ENCODE data around the gene PALD1. TPM values are rescaled to one million over a fixed set of nuclear protein-coding genes. Genes with fewer than 3 reads are reported as not detected.

PALD1 gene
- total RNA-seq, 1 donor from 2014 or later: 6.9 TPM

- no peak for TF ChIP-seq CTCF (IDR thresholded peaks at IDR 0.05)
- no peak for TF ChIP-seq POLR2A (IDR thresholded peaks at IDR 0.05)
- TF ChIP-seq POLR2AphosphoS5 (IDR thresholded peaks at IDR 0.05; ENCODE audit: insufficient read depth in 1 of 2, low read depth in 1 of 2): no peak
- H3K4me1 ChIP-seq: no peaks in the 10 kb centered on the region
- no peak overlapping the region for H3K4me3 ChIP-seq
- intact Hi-C loops (cut with DNase I): no loop called here
- H3K27me3 ChIP-seq: no peaks in the 10 kb centered on the region
- no peak for DNase-seq (ENCODE audit: extremely low spot score in 2 of 2)
- H3K36me3 ChIP-seq: no peaks in the 10 kb centered on the region
- H3K27ac ChIP-seq: no peak overlapping the region
- no peaks in the 10 kb centered on the region for H3K9me3 ChIP-seq
Observed at GRCh38 chr10:70552586-70552985, 74.0 kb downstream of the PALD1 start.

- no peak for DNase-seq (ENCODE audit: extremely low spot score in 2 of 2)
- no peaks in the 10 kb centered on the region for H3K9me3 ChIP-seq
- TF ChIP-seq POLR2A (IDR thresholded peaks at IDR 0.05) (no peak), CTCF (IDR thresholded peaks at IDR 0.05) (no peak), POLR2AphosphoS5 (IDR thresholded peaks at IDR 0.05; ENCODE audit: insufficient read depth in 1 of 2, low read depth in 1 of 2) (no peak)
- intact Hi-C loops (cut with DNase I): no loop called here
- peaks cover 15% of the 10 kb centered on the region for H3K4me1 ChIP-seq
- no peak overlapping the region for H3K27ac ChIP-seq
- H3K27me3 ChIP-seq: no peaks in the 10 kb centered on the region
- H3K4me3 ChIP-seq: no peak overlapping the region
- no peaks in the 10 kb centered on the region for H3K36me3 ChIP-seq
Observed at GRCh38 chr10:70555371-70555770, 76.8 kb downstream of the PALD1 start.

- Histone ChIP-seq H3K27me3 (no peaks in the 10 kb centered on the region), H3K27ac (no peak overlapping the region), H3K4me3 (no peak overlapping the region), H3K4me1 (peaks cover 15% of the 10 kb centered on the region), H3K36me3 (no peaks in the 10 kb centered on the region), H3K9me3 (no peaks in the 10 kb centered on the region)
- intact Hi-C loops (cut with DNase I): no loop called here
- no peak for TF ChIP-seq POLR2A (IDR thresholded peaks at IDR 0.05)
- TF ChIP-seq CTCF (IDR thresholded peaks at IDR 0.05): no peak
- no peak for TF ChIP-seq POLR2AphosphoS5 (IDR thresholded peaks at IDR 0.05; ENCODE audit: insufficient read depth in 1 of 2, low read depth in 1 of 2)
- no peak for DNase-seq (ENCODE audit: extremely low spot score in 2 of 2)
Observed at GRCh38 chr10:70557086-70557845, 78.7 kb downstream of the PALD1 start.

GRCh38 chr10:70557876-70558275, 79.3 kb downstream of the PALD1 start:
- Histone ChIP-seq H3K9me3 (no peaks in the 10 kb centered on the region), H3K27me3 (no peaks in the 10 kb centered on the region), H3K36me3 (no peaks in the 10 kb centered on the region), H3K4me3 (no peak overlapping the region), H3K27ac (no peak overlapping the region), H3K4me1 (peaks cover 15% of the 10 kb centered on the region)
- intact Hi-C loops (cut with DNase I): no loop called here
- DNase-seq (ENCODE audit: extremely low spot score in 2 of 2): no peak
- no peak for TF ChIP-seq POLR2AphosphoS5 (IDR thresholded peaks at IDR 0.05; ENCODE audit: insufficient read depth in 1 of 2, low read depth in 1 of 2)
- no peak for TF ChIP-seq CTCF (IDR thresholded peaks at IDR 0.05)
- no peak for TF ChIP-seq POLR2A (IDR thresholded peaks at IDR 0.05)

GRCh38 chr10:70558295-70558694, 79.7 kb downstream of the PALD1 start:
- Histone ChIP-seq H3K9me3 (no peaks in the 10 kb centered on the region), H3K27ac (no peak overlapping the region), H3K27me3 (no peaks in the 10 kb centered on the region), H3K4me3 (no peak overlapping the region), H3K4me1 (peaks cover 15% of the 10 kb centered on the region), H3K36me3 (no peaks in the 10 kb centered on the region)
- intact Hi-C loops (cut with DNase I): no loop called here
- no peak for DNase-seq (ENCODE audit: extremely low spot score in 2 of 2)
- TF ChIP-seq POLR2AphosphoS5 (IDR thresholded peaks at IDR 0.05; ENCODE audit: insufficient read depth in 1 of 2, low read depth in 1 of 2) (no peak), POLR2A (IDR thresholded peaks at IDR 0.05) (no peak), CTCF (IDR thresholded peaks at IDR 0.05) (no peak)
